Measurements from ENCODE around the gene USP13. TPM values are rescaled to one million over a fixed set of nuclear protein-coding genes. Genes with fewer than 3 reads are reported as not detected.

The USP13 gene
- total and polyA plus RNA-seq, 10 of the 15 experiments (the other 5 are each of a cell fraction or from before 2014, with no cell fraction given) = 3.2 to 20.8 (median 9.0) TPM

- ChIA-PET SMC1A (ENCODE audit: uncharacterized antibody, unreplicated experiment) (interaction anchor here (1.3 kb wide), 1 partner anchor 8 kb away, joined by 4 read pairs; no protein-coding TSS in a partner anchor), CTCF (interaction anchor here (2.6 kb wide), 1 partner anchor 13 kb away, joined by 22 read pairs; no protein-coding TSS in a partner anchor), RAD21 (ENCODE audit: unreplicated experiment) (no interaction called here), POLR2A (no interaction called here)
- BruUV-seq (replicated peaks) = no TSS peak
- ATAC-seq (no peak), DNase-seq (ENCODE audit: low read depth, low spot score) (no peak), FAIRE-seq (no peak)
- Histone ChIP-seq H3K79me2 (ENCODE audit: control insufficient read depth, insufficient read depth, low read length) (peaks cover 39% of the 10 kb centered on the region), H3K27ac (ENCODE audit: control insufficient read depth, insufficient read depth) (no peak overlapping the region), H2AFZ (ENCODE audit: control insufficient read depth, low read depth, low read length) (no peak overlapping the region), H3K4me1 (ENCODE audit: control insufficient read depth, insufficient read depth, low read length) (no peaks in the 10 kb centered on the region), H3K4me2 (ENCODE audit: control insufficient read depth, insufficient read depth) (no peak overlapping the region), H3K9ac (ENCODE audit: control insufficient read depth, insufficient read depth, low read length) (no peak overlapping the region), H4K20me1 (ENCODE audit: control insufficient read depth, insufficient read depth) (no peaks in the 10 kb centered on the region), H3K36me3 (ENCODE audit: control insufficient read depth in 2 of 2, insufficient read depth in 2 of 2, low read length in 1 of 2) (no peaks in the 10 kb centered on the region), H3K4me3 (no peak overlapping the region), H3K9me3 (replicated peaks; ENCODE audit: control insufficient read depth, insufficient read depth, low read length) (no peaks in the 10 kb centered on the region), H3K27me3 (replicated peaks in 1 of 2; ENCODE audit: control insufficient read depth in 2 of 2, insufficient read depth in 2 of 2, low read length in 1 of 2) (no peaks in the 10 kb centered on the region)
- 100% methylated on average over 1 of the region's 1 CpG for WGBS (ENCODE audit: insufficient coverage, insufficient replicate concordance, low lambda C conversion rate, missing lambda C conversion rate)
- in situ Hi-C loops (cut with MboI) (no loop called here), intact Hi-C loops (cut with micrococcal nuclease; ENCODE audit: unreplicated experiment) (no loop called here)
- TF ChIP-seq MAX (IDR thresholded peaks at IDR 0.05; ENCODE audit: low read depth, low read length) = no peak
- no peak for TF ChIP-seq KDM1A (IDR thresholded peaks at IDR 0.05; ENCODE audit: borderline replicate concordance)
- no peak for TF ChIP-seq MEF2B (IDR thresholded peaks at IDR 0.05; ENCODE audit: partially characterized antibody, poor library complexity, severe bottlenecking)
- no peak for TF ChIP-seq BCL11A (IDR thresholded peaks at IDR 0.05; ENCODE audit: low read depth, low read length)
- TF ChIP-seq STAT1 (conservative IDR thresholded peaks at IDR 0.05) = no peak
Observed at GRCh38 chr3:179663093-179663492, 10.3 kb downstream of the USP13 start.

GRCh38 chr3:179666030-179666429, 13.2 kb downstream of the USP13 start:
- in situ Hi-C loops (cut with MboI) = no loop called here
- Histone ChIP-seq H3K27ac (ENCODE audit: control insufficient read depth, insufficient read depth) (no peak overlapping the region), H3K4me3 (no peak overlapping the region), H3K9me3 (replicated peaks; ENCODE audit: control insufficient read depth, insufficient read depth, low read length) (no peaks in the 10 kb centered on the region), H4K20me1 (ENCODE audit: control insufficient read depth, insufficient read depth) (no peaks in the 10 kb centered on the region), H3K36me3 (ENCODE audit: control insufficient read depth in 2 of 2, insufficient read depth in 2 of 2, low read length in 1 of 2) (no peaks in the 10 kb centered on the region), H3K79me2 (ENCODE audit: control insufficient read depth, insufficient read depth, low read length) (peaks cover 24% of the 10 kb centered on the region), H3K4me1 (ENCODE audit: control insufficient read depth, insufficient read depth, low read length) (no peaks in the 10 kb centered on the region), H2AFZ (ENCODE audit: control insufficient read depth, low read depth, low read length) (no peak overlapping the region), H3K9ac (ENCODE audit: control insufficient read depth, insufficient read depth, low read length) (no peak overlapping the region), H3K4me2 (ENCODE audit: control insufficient read depth, insufficient read depth) (no peak overlapping the region), H3K27me3 (replicated peaks in 1 of 2; ENCODE audit: control insufficient read depth in 2 of 2, insufficient read depth in 2 of 2, low read length in 1 of 2) (no peaks in the 10 kb centered on the region)
- WGBS (ENCODE audit: insufficient coverage, insufficient replicate concordance, low lambda C conversion rate, missing lambda C conversion rate) = 91% methylated on average over 1 of the region's 1 CpG
- RAD21 ChIA-PET (ENCODE audit: unreplicated experiment) = no interaction called here
- intact Hi-C loops (cut with micrococcal nuclease; ENCODE audit: unreplicated experiment) = no loop called here
- no TSS peak for BruUV-seq (replicated peaks)
- no peak for FAIRE-seq
- CTCF ChIA-PET = no interaction called here
- SMC1A ChIA-PET (ENCODE audit: uncharacterized antibody, unreplicated experiment) = no interaction called here
- POLR2A ChIA-PET = no interaction called here
- DNase-seq (ENCODE audit: low read depth, low spot score) = no peak
- ATAC-seq = no peak
- no peak for TF ChIP-seq TCF3 (IDR thresholded peaks at IDR 0.05; ENCODE audit: borderline replicate concordance, insufficient read depth, low read depth, low read length)
- no peak for TF ChIP-seq ZNF217 (IDR thresholded peaks at IDR 0.05)
- no peak for TF ChIP-seq MYB (IDR thresholded peaks at IDR 0.05; ENCODE audit: borderline replicate concordance, low read depth, low read length)
- TF ChIP-seq IKZF1 (conservative IDR thresholded peaks at IDR 0.05) = no peak
- no peak for TF ChIP-seq DPF2 (IDR thresholded peaks at IDR 0.05)
- TF ChIP-seq BRCA1 (IDR thresholded peaks at IDR 0.05; ENCODE audit: low read depth, low read length) = no peak
- TF ChIP-seq EED (IDR thresholded peaks at IDR 0.05; ENCODE audit: low read depth) = no peak
- no peak for TF ChIP-seq RUNX3 (IDR thresholded peaks at IDR 0.05; ENCODE audit: low read length)
- no peak for TF ChIP-seq GABPA (IDR thresholded peaks at IDR 0.05; ENCODE audit: low read depth)
- no peak for TF ChIP-seq CREM (IDR thresholded peaks at IDR 0.05; ENCODE audit: low read depth)
- TF ChIP-seq YBX1 (IDR thresholded peaks at IDR 0.05) = no peak
- TF ChIP-seq SMARCA5 (IDR thresholded peaks at IDR 0.05) = no peak
- TF ChIP-seq PBX3 (IDR thresholded peaks at IDR 0.05; ENCODE audit: insufficient replicate concordance, low read depth, low read length) = no peak
- no peak for TF ChIP-seq ATF3 (IDR thresholded peaks at IDR 0.05; ENCODE audit: borderline replicate concordance, extremely low read depth, low read depth, low read length)
- no peak for TF ChIP-seq KLF5 (IDR thresholded peaks at IDR 0.05; ENCODE audit: partially characterized antibody)
